ENCODE results near the gene NNMT.

Gene NNMT

DNA sequence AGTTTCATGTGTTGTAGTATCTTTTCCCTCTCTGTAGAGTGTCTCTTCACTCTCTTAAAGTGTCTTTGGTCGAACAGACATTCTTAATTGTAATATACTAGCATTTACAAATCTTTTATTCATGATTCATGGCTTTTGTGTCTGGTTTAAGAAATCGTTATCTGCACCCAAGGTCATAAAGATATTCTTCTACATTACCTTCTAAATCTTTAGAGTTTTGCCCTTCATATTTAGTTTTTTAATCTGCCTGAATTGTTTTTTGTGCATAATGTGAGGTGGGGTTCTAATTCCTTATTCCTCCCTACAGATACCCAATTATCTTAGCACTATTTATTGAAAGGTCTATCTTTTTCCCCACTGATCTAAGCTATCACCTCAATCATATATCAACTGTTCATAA lies 9.0 kb upstream of the NNMT start:
- Histone ChIP-seq H3K27ac (no peak overlapping the region), H3K4me2 (no peak overlapping the region), H3K9me3 (replicated peaks in 1 of 11) (no peaks in the 10 kb centered on the region), H3K36me3 (no peaks in the 10 kb centered on the region), H4K20me1 (no peaks in the 10 kb centered on the region), H3K4me1 (peaks cover 0 to 4% (median 0%) of the 10 kb centered on the region in 10 experiments; a peak in 1 of 20 replicates), H3K9ac (no peak overlapping the region), H3K27me3 (no peaks in the 10 kb centered on the region), H3K4me3 (no peak overlapping the region)
- TF ChIP-seq Cebpa-rat (IDR thresholded peaks at IDR 0.05), result no peak

DNA sequence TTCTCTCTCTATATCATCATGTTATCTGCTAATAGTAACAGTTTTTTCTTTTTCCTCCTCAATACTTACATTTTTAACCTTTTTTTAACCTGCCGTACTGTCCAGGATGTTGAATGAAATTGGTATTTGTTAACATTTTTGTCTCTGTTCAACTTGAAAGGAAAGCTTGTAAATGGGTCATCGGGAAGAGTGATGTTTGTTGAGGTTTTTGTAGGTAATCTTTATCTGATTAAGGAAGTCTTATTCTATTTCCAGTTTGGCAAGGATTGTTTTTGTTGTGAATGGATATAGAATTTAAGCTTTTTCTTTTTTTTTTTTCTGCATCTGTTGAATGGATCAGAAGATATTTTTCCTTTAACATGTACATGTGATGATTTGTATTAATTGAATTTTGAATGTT lies 8.1 kb upstream of the NNMT start:
- H4K20me1 ChIP-seq, result no peaks in the 10 kb centered on the region
- H3K27ac ChIP-seq, result no peak overlapping the region
- no peak overlapping the region for H3K4me3 ChIP-seq
- TF ChIP-seq Cebpa-rat (IDR thresholded peaks at IDR 0.05), result no peak
- peaks cover 0 to 4% (median 0%) of the 10 kb centered on the region in 10 experiments; a peak in 1 of 20 replicates for H3K4me1 ChIP-seq
- H3K4me2 ChIP-seq, result no peak overlapping the region
- no peaks in the 10 kb centered on the region for H3K27me3 ChIP-seq
- no peaks in the 10 kb centered on the region for H3K36me3 ChIP-seq
- H3K9me3 ChIP-seq (replicated peaks in 1 of 11), result no peaks in the 10 kb centered on the region
- no peak overlapping the region for H3K9ac ChIP-seq

DNA sequence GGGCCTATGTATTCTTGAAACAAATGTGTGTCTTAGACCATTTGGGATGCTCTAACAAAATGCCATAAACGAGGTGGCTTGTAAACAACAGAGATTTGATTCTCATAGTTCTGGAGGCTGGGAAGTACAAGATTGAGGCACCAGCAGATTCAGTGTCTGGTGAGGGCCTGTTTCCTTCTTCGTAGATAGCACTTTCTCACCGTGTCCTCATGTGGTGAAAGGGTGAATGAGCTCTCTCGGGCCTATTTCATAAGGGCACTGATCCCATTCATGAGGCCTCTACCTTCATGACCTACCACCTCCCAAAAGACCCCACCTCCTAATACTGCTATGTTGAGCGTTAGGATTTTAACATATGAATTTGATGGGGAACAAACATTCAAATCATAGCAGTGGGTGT lies 6.4 kb upstream of the NNMT start:
- no peak overlapping the region for H3K4me3 ChIP-seq
- no peaks in the 10 kb centered on the region for H3K27me3 ChIP-seq
- H3K9ac ChIP-seq, result no peak overlapping the region
- peaks cover 0 to 4% (median 0%) of the 10 kb centered on the region in 10 experiments; a peak in 1 of 20 replicates for H3K4me1 ChIP-seq
- no peak overlapping the region for H3K4me2 ChIP-seq
- H3K9me3 ChIP-seq (replicated peaks in 1 of 11), result no peaks in the 10 kb centered on the region
- no peaks in the 10 kb centered on the region for H3K36me3 ChIP-seq
- no peak for TF ChIP-seq Cebpa-rat (IDR thresholded peaks at IDR 0.05)
- H3K27ac ChIP-seq, result no peak overlapping the region
- H4K20me1 ChIP-seq, result no peaks in the 10 kb centered on the region

DNA sequence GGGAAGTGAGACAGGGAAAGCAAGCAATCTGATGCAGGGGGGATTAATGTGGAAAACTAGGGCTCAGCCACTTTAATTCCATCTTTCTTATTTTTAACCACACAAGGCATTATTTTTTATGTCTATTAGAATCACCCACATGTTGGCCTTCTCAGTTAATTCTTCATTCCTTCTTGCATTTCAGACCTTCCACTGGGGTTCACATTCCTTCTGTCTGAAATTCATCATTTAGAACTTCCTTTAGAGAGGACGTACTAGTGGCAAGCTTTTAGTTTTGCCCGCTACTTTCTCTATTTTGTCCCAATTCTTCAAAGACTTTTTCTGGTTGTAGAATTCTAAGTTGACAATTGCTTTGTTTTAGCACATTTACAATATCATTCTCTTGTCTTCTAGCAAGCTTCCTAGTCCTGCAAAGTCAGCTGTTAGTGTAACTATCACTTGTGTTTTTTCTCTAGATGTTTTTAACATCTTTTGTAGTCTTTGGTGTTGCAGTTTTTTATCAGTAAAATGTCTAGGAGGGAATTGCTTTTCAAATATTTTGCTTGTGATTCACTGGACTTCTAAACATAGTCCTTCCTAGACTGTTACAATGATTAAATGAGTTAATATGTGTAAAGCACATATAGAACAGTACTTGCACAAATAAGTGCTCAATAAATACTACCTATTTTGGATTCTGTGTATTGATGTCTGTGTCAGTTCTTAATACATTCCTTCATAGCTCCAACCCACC lies 5.5 kb upstream of the NNMT start:
- Histone ChIP-seq H3K4me3 (no peak overlapping the region), H3K9me3 (replicated peaks in 1 of 11) (no peaks in the 10 kb centered on the region), H4K20me1 (no peaks in the 10 kb centered on the region), H3K4me1 (peaks cover 0 to 2% (median 0%) of the 10 kb centered on the region in 10 experiments; a peak in 1 of 20 replicates), H3K36me3 (no peaks in the 10 kb centered on the region), H3K27ac (no peak overlapping the region), H3K4me2 (no peak overlapping the region), H3K27me3 (no peaks in the 10 kb centered on the region), H3K9ac (no peak overlapping the region)
- no peak for TF ChIP-seq Cebpa-rat (IDR thresholded peaks at IDR 0.05)

DNA sequence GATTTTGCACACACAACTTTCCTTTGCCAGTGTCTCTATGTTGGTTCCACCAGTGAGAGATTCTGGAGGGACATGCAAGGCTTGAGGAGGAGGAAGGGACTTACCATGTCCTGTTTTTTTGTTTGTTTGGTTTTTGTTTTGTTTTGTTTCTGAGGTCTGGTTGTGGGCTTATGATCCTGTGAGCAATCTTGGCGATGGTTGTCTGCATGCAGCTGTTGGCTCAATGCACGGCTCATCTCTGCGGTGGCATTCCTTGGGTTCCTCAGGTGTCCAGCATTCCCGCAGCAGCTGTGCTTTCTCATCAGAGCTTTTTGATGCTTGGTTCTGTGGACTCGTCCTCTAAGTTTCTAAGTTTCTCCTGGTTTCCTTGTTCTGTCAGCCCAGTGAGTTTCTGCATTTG lies 4.8 kb upstream of the NNMT start:
- H3K4me3 ChIP-seq, result no peak overlapping the region
- H3K4me2 ChIP-seq, result no peak overlapping the region
- no peaks in the 10 kb centered on the region for H3K36me3 ChIP-seq
- no peaks in the 10 kb centered on the region for H3K9me3 ChIP-seq (replicated peaks in 1 of 11)
- no peaks in the 10 kb centered on the region for H4K20me1 ChIP-seq
- no peaks in the 10 kb centered on the region for H3K4me1 ChIP-seq
- no peaks in the 10 kb centered on the region for H3K27me3 ChIP-seq
- no peak overlapping the region for H3K9ac ChIP-seq
- no peak overlapping the region for H3K27ac ChIP-seq
- TF ChIP-seq Cebpa-rat (IDR thresholded peaks at IDR 0.05), result no peak

DNA sequence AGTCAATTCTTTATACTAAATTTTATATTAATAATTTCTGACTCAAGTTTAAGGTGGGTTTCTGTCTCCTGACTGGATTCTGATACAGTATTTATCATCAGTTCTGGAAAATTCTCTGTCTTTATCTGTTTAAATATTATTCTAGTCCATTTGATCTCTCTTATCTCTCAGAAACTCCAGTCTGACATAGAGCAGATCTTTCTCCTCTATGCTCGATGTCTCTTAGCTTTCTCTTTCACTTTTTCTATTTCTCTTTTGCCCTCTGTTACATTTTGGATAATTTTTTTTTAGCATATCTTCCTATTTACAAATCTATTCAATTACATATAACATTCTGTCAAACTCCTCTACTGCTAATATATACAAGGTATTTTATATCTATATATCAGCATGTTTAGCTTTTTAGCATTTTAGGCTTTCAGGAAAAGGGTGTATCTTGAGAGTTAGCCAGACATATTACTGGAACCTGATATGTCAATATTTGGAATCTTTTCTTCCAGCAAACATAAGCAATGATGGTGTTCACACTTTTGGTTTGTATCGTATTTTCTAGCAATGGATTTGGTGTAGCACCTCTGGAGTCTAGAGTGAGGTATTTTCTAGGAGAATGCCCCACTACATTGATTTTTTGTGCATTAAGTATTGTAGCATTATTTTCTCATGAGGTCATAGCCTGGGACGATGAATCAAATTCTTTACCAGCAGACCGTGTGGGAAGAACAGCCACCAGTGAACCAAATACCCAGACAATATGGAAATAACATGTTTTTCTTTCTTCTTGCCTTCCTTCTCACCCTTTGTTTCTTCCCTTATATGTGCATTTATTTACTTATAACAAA lies 4.1 kb upstream of the NNMT start:
- Histone ChIP-seq H4K20me1 (no peaks in the 10 kb centered on the region), H3K27me3 (no peaks in the 10 kb centered on the region), H3K9ac (no peak overlapping the region), H3K36me3 (no peaks in the 10 kb centered on the region), H3K4me2 (no peak overlapping the region), H3K27ac (no peak overlapping the region), H3K9me3 (replicated peaks in 1 of 11) (no peaks in the 10 kb centered on the region), H3K4me3 (no peak overlapping the region), H3K4me1 (no peaks in the 10 kb centered on the region)
- TF ChIP-seq Cebpa-rat (IDR thresholded peaks at IDR 0.05), result no peak

DNA sequence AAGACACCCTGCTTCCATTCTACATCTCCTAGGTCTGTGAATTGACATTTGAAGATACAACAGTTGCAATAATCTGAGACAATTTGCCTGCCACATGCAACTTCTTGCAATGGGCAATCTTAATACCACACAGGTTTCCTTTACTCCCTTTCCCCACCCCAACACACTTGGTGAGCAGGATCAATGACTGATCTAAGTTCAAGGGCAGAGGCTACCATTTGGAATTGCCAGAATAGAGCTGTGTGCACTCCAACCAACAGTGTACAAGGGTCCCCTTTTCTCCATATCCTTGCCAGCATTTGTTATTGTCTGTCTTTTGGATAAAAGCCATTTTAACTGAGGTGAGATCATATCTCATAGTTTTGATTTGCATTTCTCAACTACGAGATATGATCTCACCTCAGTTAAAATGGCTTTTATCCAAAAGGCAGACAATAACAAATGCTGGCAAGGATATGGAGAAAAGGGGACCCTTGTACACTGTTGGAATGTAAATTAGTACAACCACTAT lies 2.9 kb upstream of the NNMT start:
- H3K27me3 ChIP-seq, result no peaks in the 10 kb centered on the region
- H3K9ac ChIP-seq, result no peak overlapping the region
- H3K9me3 ChIP-seq (replicated peaks in 1 of 11), result no peaks in the 10 kb centered on the region
- no peak overlapping the region for H3K27ac ChIP-seq
- no peaks in the 10 kb centered on the region for H4K20me1 ChIP-seq
- TF ChIP-seq Cebpa-rat (IDR thresholded peaks at IDR 0.05), result no peak
- H3K4me3 ChIP-seq, result no peak overlapping the region
- no peaks in the 10 kb centered on the region for H3K4me1 ChIP-seq
- no peaks in the 10 kb centered on the region for H3K36me3 ChIP-seq
- no peak overlapping the region for H3K4me2 ChIP-seq

DNA sequence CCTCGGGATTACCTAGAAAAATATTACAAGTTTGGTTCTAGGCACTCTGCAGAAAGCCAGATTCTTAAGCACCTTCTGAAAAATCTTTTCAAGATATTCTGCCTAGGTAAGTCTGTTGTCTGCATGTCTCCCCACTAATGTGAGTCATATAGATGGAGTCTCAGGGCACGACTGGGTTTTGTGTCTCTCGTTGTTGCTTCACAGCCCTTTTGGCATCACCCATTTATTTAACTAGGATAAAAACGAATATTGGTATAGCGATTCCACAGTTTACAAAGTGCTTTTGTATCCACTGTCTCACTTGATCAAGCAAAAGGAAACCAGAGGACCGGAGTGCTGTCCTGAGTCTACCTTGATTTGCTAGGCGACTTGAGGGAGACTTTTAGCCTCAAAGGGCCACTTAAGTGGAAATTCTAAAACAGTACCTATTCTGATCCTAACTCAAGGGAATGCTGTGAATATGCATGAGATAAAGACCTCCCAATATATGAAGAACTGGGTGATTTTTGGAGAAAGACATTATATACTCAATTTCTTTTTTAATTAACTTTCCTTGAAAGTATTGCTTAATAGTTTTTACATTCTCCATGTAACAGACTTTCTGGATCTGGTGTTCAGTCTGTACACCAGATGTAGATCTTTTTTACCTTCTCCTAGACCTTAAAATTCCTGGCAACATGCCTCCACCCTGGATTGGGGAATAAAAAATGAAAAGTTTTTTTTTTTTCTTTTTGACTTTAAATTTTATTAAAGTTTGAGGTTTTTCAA lies 590 bp downstream of the NNMT start:
- Histone ChIP-seq H3K27ac (no peak overlapping the region), H3K27me3 (no peaks in the 10 kb centered on the region), H3K4me3 (no peak overlapping the region), H3K4me2 (no peak overlapping the region), H3K4me1 (no peaks in the 10 kb centered on the region), H3K9me3 (replicated peaks in 1 of 11) (peaks cover 0 to 12% (median 6%) of the 10 kb centered on the region in 11 experiments; a peak in 13 of 22 replicates), H4K20me1 (no peaks in the 10 kb centered on the region), H3K36me3 (no peaks in the 10 kb centered on the region), H3K9ac (no peak overlapping the region)
- no peak for TF ChIP-seq Cebpa-rat (IDR thresholded peaks at IDR 0.05)
